NT2/D1 (cell line): Measurements from ENCODE around the gene USP15.

Source experiments
- SUZ12 ChIP-seq: IDR thresholded peaks from 2 replicates; pipeline ENCODE4 v1.6.1; 2011; ENCODE audit not compliant: insufficient read length, insufficient read depth; ENCODE audit errors: extremely low read depth
- YY1 ChIP-seq: IDR thresholded peaks from 2 replicates; pipeline ENCODE4 v1.6.1; 2011; ENCODE audit not compliant: insufficient read length, insufficient read depth
- ZNF274 ChIP-seq: IDR thresholded peaks from 2 replicates; pipeline ENCODE4 v1.6.1; 2011; ENCODE audit warnings: mild to moderate bottlenecking, low read depth, low read length

- TF ChIP-seq YY1 (no peak), ZNF274 (no peak), SUZ12 (no peak)
Observed at GRCh38 chr12:62375603-62376002, 115.4 kb downstream of the USP15 start.
